Gastroesophageal sphincter (tissue), 4 donors: ENCODE measurements around the gene CD34. TPM values are rescaled to one million over a fixed set of nuclear protein-coding genes. Genes with fewer than 3 reads are reported as not detected.

Experiments used
- ATAC-seq: fragments of 150-250 bp; one replicate; pipeline ENCODE4 v1.9.1; 2016; ENCODE audit warnings: mild to moderate bottlenecking, moderate library complexity
- H3K27ac ChIP-seq, 4 donors: fragments of 200-600 bp; sonication (generic) in 3 of 4; 1 replicate in 3 of 4; 2 replicates in 1 of 4; pipeline ENCODE4 v1.5.1; 2016 to 2019
- H3K27me3 ChIP-seq: fragments of 200-600 bp; sonication (generic); one replicate; pipeline ENCODE4 v1.5.1; 2019
- H3K36me3 ChIP-seq, 2 donors: fragments of 200-600 bp; sonication (generic); one replicate each; pipeline ENCODE4 v1.5.1; 2019; ENCODE audit warnings: control low read depth in 1 of 2
- H3K4me1 ChIP-seq, 3 donors: fragments of 200-600 bp; sonication (generic); 1 replicate in 2 of 3; 2 replicates in 1 of 3; pipeline ENCODE4 v1.5.1; 2016 to 2019; ENCODE audit warnings: control low read depth in 2 of 3
- H3K4me3 ChIP-seq, 2 donors: fragments of 200-600 bp; sonication (generic); one replicate each; pipeline ENCODE4 v1.5.1; 2019; ENCODE audit warnings: mild to moderate bottlenecking in 1 of 2, moderate library complexity in 1 of 2
- H3K9me3 ChIP-seq, 3 donors: fragments of 200-600 bp; sonication (generic); one replicate each; pipeline ENCODE4 v1.5.1; 2017 to 2019; ENCODE audit warnings: control low read depth in 2 of 3
- EP300 ChIP-seq: sonication (generic); formaldehyde crosslinking; IDR thresholded peaks from one replicate; pipeline ENCODE4 v1.6.1; 2017; ENCODE audit warnings: antibody characterized with exemption, mild to moderate bottlenecking
- POLR2A ChIP-seq, 2 donors: fragments of 450-650 bp; IDR thresholded peaks; one replicate each; pipeline ENCODE4 v1.6.1; 2017; ENCODE audit warnings: antibody characterized with exemption in 2 of 2, mild to moderate bottlenecking in 2 of 2, moderate library complexity in 1 of 2
- POLR2AphosphoS5 ChIP-seq: sonication (generic); formaldehyde crosslinking; IDR thresholded peaks from one replicate; pipeline ENCODE4 v1.6.1; 2017; ENCODE audit warnings: antibody characterized with exemption
- WGBS, 2 donors: methylation state at CpG; one replicate each; pipeline ENCODE4 v1.1.5; 2018; ENCODE audit warnings: low coverage in 1 of 2; 5-methylcytosine and 5-hydroxymethylcytosine counted together
- total RNA-seq, 4 donors: library from RNA; depleted of rRNA; stranded (reverse); fragments of >200 nt; gene quantifications; one replicate each; pipeline ENCODE4 v1.1.0, GENCODE V29; 2016
- TF ChIP-seq, protein P1 (sequence below), 4 experiments: fragments of 200-600 bp in 2 of 4; fragments of 450-650 bp in 2 of 4; sonication (generic) in 1 of 4; IDR thresholded peaks; one replicate each; pipeline ENCODE4 v1.5.1; 2017 to 2019; ENCODE audit warnings: antibody characterized with exemption in 4 of 4, mild to moderate bottlenecking in 2 of 4, moderate library complexity in 2 of 4

The CD34 gene
- total RNA-seq, 4 donors from 2014 or later, result 38.9 to 114 (median 62.1) TPM

DNA sequence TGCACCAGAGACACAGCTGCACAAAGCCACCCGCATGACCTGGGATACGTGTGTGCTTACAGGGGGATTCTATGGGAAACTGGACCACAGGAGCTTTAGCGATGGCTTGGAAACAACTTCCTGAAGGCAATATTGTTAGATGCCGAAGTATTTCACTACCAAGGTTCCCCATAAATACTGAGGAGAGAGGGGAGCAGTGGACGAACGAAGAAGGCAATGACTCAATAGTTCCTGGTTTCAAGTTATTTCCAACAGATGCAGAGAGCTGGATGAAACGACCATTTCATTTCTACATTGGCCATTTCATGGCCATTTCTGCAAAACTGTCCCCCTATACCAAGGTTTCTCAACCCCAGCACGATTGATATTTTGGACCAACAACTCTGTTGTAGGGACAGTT lies 61.3 kb downstream of the CD34 start:
- TF ChIP-seq, protein P1, sequence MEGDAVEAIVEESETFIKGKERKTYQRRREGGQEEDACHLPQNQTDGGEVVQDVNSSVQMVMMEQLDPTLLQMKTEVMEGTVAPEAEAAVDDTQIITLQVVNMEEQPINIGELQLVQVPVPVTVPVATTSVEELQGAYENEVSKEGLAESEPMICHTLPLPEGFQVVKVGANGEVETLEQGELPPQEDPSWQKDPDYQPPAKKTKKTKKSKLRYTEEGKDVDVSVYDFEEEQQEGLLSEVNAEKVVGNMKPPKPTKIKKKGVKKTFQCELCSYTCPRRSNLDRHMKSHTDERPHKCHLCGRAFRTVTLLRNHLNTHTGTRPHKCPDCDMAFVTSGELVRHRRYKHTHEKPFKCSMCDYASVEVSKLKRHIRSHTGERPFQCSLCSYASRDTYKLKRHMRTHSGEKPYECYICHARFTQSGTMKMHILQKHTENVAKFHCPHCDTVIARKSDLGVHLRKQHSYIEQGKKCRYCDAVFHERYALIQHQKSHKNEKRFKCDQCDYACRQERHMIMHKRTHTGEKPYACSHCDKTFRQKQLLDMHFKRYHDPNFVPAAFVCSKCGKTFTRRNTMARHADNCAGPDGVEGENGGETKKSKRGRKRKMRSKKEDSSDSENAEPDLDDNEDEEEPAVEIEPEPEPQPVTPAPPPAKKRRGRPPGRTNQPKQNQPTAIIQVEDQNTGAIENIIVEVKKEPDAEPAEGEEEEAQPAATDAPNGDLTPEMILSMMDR (IDR thresholded peaks at IDR 0.05), result no peak
- TF ChIP-seq EP300 (no peak), POLR2AphosphoS5 (no peak), POLR2A (IDR thresholded peaks at IDR 0.05) (no peak)
- Histone ChIP-seq H3K9me3 (no peaks in the 10 kb centered on the region), H3K4me1 (peaks cover 13 to 97% (median 33%) of the 10 kb centered on the region in 3 donors), H3K36me3 (peaks cover 0 to 12% of the 10 kb centered on the region in 2 donors), H3K27ac (peak overlapping the region in 3 of 4 donors; percentile 54 to 63 (median 56)), H3K4me3 (no peak overlapping the region), H3K27me3 (no peaks in the 10 kb centered on the region)
- no peak for ATAC-seq
- 64 to 76% methylated on average over 7 to 8 of the region's 8 CpGs for WGBS, 2 donors

DNA sequence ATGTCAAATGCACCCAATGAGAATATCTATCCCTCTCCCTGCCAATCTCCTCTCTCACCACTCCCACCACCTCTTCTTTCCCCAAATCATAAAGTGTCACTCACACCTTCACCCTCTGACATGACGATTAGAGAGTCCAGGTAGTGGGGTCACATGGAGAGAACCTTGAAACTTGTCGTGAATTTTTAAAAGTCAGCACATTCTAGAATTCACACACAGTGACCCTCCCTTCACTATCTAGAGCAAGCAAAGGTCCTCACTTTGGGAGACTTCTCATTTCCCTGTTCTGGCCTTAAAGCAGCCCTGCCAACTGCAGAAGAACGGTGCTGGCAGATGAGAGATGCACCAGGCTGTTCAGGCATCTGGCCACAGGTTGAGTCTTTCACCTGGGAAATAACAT lies 61.9 kb downstream of the CD34 start:
- ATAC-seq, result no peak
- H3K27ac ChIP-seq, result peak overlapping the region; percentile 20 to 63 (median 55)
- WGBS, 2 donors, result 50% methylated on average over 3 of the region's 3 CpGs; no CpG with 5 or more reads in 1 of the 2 donors
- TF ChIP-seq EP300, result no peak
- H3K36me3 ChIP-seq, result peaks cover 0 to 12% of the 10 kb centered on the region in 2 donors
- no peaks in the 10 kb centered on the region for H3K9me3 ChIP-seq
- peaks cover 13 to 97% (median 31%) of the 10 kb centered on the region in 3 donors for H3K4me1 ChIP-seq
- no peaks in the 10 kb centered on the region for H3K27me3 ChIP-seq
- no peak overlapping the region for H3K4me3 ChIP-seq

DNA sequence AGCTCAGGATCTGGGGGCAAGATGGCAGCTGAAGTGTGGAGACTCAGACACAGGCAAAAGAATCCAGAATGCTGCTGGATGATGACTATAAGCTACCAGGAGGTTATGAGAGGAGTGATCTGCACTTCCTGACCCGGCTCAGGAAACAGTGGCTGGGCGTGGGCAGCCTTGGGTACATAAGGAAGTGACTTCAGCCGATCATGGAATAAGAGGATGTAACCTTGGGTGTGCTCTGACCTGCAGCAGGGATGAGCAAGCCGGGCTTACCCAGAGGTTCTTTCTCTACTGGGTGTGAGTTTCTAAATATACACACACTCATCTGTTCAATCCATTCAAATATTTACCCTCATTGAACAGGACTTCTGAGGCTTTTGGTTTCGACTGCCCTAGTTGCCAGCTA lies 62.7 kb downstream of the CD34 start:
- H3K27me3 ChIP-seq, result no peaks in the 10 kb centered on the region
- H3K27ac ChIP-seq, result peak overlapping the region in 3 of 4 donors; percentile 54 to 69 (median 60)
- H3K36me3 ChIP-seq, result peaks cover 0 to 12% of the 10 kb centered on the region in 2 donors
- peak; percentile 73 for ATAC-seq
- TF ChIP-seq EP300, result no peak
- no peak for TF ChIP-seq POLR2A (IDR thresholded peaks at IDR 0.05)
- no peak for TF ChIP-seq POLR2AphosphoS5
- TF ChIP-seq, protein P1 (IDR thresholded peaks at IDR 0.05), result no peak
- H3K4me3 ChIP-seq, result no peak overlapping the region
- H3K9me3 ChIP-seq, result no peaks in the 10 kb centered on the region
- WGBS, 2 donors, result 48 to 82% methylated on average over 4 to 5 of the region's 5 CpGs
- peaks cover 10 to 96% (median 32%) of the 10 kb centered on the region in 3 donors for H3K4me1 ChIP-seq

DNA sequence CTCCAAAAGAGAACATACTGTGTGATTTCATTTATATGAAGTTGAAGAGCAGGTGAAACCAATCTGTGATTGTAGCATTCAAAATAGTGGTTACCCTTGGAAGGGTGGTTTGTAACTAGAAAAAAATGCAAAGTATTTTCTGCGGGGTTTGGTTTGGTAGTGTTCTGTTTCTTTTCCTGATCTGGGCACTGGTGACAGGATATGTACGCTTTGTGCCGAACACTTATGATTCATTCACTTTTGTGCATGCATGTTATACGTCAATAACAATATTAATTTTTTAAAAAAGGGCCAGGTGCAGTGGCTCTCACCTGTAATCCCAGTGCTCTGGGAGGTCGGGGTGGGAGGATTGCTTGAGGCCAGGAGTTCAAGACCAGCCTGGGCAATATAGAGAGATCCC lies 63.8 kb downstream of the CD34 start:
- H3K27me3 ChIP-seq, result no peaks in the 10 kb centered on the region
- H3K36me3 ChIP-seq, result peaks cover 0 to 19% of the 10 kb centered on the region in 2 donors
- 44 to 73% methylated on average over 3 to 4 of the region's 5 CpGs for WGBS, 2 donors
- H3K9me3 ChIP-seq, result no peaks in the 10 kb centered on the region
- H3K4me3 ChIP-seq, result no peak overlapping the region
- H3K27ac ChIP-seq, result peak overlapping the region in 1 of 4 donors; percentile 69
- no peak for TF ChIP-seq POLR2A (IDR thresholded peaks at IDR 0.05)
- TF ChIP-seq, protein P1 (IDR thresholded peaks at IDR 0.05), result no peak
- no peak for ATAC-seq
- H3K4me1 ChIP-seq, result peaks cover 5 to 96% (median 23%) of the 10 kb centered on the region in 3 donors

DNA sequence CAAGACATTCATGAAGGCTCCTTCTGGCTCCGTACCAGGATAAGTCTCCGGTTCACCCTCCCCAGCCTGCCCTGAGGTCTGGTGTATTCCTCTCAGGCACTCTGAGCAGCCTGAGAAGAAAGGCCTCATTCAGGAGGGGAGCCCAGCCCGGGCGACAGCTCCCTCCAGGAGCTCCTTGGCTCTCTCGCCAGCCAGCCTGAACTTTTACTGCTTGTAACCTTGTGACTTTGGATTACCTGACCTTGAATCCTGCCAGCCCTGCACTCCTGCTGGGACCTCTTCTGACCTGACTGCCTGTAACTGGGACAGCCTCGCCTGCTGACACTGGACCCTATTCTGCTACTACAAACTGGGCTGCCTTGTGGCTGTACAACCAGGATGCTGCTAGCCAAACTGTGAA lies 65.8 kb downstream of the CD34 start:
- Histone ChIP-seq H3K4me3 (no peak overlapping the region), H3K9me3 (no peaks in the 10 kb centered on the region), H3K4me1 (peaks cover 3 to 96% (median 16%) of the 10 kb centered on the region in 3 donors), H3K36me3 (peaks cover 0 to 12% of the 10 kb centered on the region in 2 donors), H3K27me3 (no peaks in the 10 kb centered on the region), H3K27ac (peak overlapping the region in 3 of 4 donors; percentile 13 to 50 (median 44))
- no peak for ATAC-seq
- 71% methylated on average over 2 of the region's 6 CpGs; no CpG with 5 or more reads in 1 of the 2 donors for WGBS, 2 donors
- TF ChIP-seq, protein P1 (IDR thresholded peaks at IDR 0.05), result no peak
- no peak for TF ChIP-seq POLR2AphosphoS5
- no peak for TF ChIP-seq POLR2A (IDR thresholded peaks at IDR 0.05)
- TF ChIP-seq EP300, result no peak
